ENCODE results near the gene ATP8A1. TPM values are rescaled to one million over a fixed set of nuclear protein-coding genes. Genes with fewer than 3 reads are reported as not detected.

Gene ATP8A1
- total RNA-seq, 2 donors from 2014 or later = 17.9 to 18.7 TPM

DNA sequence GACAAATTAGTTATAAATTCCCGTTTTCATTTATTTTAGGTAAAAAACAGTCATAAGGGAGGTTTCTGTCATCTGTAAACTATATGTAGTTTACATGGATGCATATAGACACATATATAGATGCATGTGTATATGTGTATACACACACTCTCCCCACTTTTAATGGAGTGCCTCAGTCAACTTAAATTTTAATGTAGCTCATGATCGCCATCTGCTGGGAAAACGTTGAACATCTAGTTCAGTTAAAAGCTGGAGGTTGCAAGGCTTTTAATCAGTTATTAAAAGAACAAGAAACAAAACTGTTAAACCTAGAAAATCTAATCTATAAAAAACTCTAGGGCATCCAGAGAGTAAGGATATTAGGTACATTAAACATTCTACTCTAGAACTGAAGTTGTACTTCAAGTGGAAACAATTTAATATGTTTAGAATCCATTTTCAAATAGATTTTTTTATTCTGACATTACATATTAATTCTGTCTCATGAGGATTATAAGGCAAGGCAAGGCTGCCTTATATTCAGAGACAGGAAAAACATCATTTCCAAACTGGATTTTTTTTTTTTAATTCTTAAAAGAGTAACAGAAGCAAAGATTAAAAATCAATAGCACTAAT, 137.0 kb downstream of the ATP8A1 start:
- no peaks in the 10 kb centered on the region for H3K9me3 Mint-ChIP-seq
- no peak overlapping the region for H3K4me3 ChIP-seq (ENCODE audit: low read length)
- 19% methylated on average over 3 of the region's 3 CpGs; no CpG with 5 or more reads in 1 of the 2 experiments for WGBS, 2 experiments (ENCODE audit: insufficient coverage in 1 of 2, insufficient read length in 1 of 2)
- H3K27ac Mint-ChIP-seq = no peak overlapping the region
- no peak overlapping the region for H3K4me3 Mint-ChIP-seq
- peaks cover 6% of the 10 kb centered on the region for H3K4me1 ChIP-seq (ENCODE audit: control insufficient read depth, insufficient read depth, low read length)
- H3K9ac ChIP-seq (ENCODE audit: extremely low read depth, low read length, poor library complexity, severe bottlenecking) = no peak overlapping the region
- H3K9me3 ChIP-seq (ENCODE audit: control insufficient read depth, low read length) = no peaks in the 10 kb centered on the region
- H3K27ac ChIP-seq (ENCODE audit: low read depth, low read length) = no peak overlapping the region
- H3K27me3 ChIP-seq (ENCODE audit: control insufficient read depth, insufficient read depth, low read length, poor library complexity, severe bottlenecking) = no peaks in the 10 kb centered on the region
- TF ChIP-seq, protein P1, sequence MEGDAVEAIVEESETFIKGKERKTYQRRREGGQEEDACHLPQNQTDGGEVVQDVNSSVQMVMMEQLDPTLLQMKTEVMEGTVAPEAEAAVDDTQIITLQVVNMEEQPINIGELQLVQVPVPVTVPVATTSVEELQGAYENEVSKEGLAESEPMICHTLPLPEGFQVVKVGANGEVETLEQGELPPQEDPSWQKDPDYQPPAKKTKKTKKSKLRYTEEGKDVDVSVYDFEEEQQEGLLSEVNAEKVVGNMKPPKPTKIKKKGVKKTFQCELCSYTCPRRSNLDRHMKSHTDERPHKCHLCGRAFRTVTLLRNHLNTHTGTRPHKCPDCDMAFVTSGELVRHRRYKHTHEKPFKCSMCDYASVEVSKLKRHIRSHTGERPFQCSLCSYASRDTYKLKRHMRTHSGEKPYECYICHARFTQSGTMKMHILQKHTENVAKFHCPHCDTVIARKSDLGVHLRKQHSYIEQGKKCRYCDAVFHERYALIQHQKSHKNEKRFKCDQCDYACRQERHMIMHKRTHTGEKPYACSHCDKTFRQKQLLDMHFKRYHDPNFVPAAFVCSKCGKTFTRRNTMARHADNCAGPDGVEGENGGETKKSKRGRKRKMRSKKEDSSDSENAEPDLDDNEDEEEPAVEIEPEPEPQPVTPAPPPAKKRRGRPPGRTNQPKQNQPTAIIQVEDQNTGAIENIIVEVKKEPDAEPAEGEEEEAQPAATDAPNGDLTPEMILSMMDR (conservative IDR thresholded peaks at IDR 0.05) = peak; percentile 84
- peaks cover 27% of the 10 kb centered on the region for H3K4me1 Mint-ChIP-seq
- no peaks in the 10 kb centered on the region for H3K36me3 ChIP-seq (ENCODE audit: control insufficient read depth, insufficient read depth, low read length)
- peaks cover 6% of the 10 kb centered on the region for H3K36me3 Mint-ChIP-seq (ENCODE audit: low read depth)
- peak; percentile 73 for DNase-seq
- no peaks in the 10 kb centered on the region for H3K27me3 Mint-ChIP-seq (ENCODE audit: insufficient read depth)

DNA sequence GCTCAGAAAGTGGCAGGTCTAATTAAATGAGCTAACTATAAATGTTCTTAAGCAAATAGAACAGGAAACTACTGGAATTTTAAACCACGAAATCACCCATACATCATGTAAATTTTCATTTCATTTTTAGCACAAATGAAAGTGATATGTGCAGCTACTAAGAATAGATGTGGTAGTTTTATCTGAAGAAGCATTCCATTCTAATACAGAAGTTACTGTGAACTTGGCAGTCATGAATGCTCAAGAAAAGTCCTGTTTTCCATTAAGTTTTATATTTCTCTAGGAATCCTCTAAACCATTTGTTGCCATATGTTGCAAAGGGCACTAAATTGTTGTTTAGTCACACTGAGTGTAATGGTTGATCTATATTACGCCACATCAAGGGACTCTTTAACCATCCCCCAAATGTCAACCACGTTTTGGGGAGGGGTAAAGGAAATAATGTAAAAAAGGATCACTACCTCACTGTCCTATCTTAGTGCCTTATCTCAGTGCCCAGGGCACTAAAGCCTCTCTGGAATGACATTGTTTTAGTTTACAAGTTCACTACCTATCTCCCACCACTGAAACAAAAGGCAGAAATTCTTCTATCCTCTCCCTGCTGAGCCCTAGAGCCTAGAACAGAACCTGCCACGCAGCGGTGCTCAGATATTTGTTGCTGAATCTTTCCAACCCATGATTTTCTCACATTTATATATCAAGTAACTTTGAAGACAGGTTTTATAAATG, 141.6 kb downstream of the ATP8A1 start:
- 33 to 100% methylated on average over 1 to 3 of the region's 5 CpGs for WGBS, 2 experiments (ENCODE audit: insufficient coverage in 1 of 2, insufficient read length in 1 of 2)
- H3K27ac ChIP-seq (ENCODE audit: low read depth, low read length) = no peak overlapping the region
- no peak overlapping the region for H3K4me3 Mint-ChIP-seq
- no peaks in the 10 kb centered on the region for H3K9me3 ChIP-seq (ENCODE audit: control insufficient read depth, low read length)
- no peaks in the 10 kb centered on the region for H3K27me3 ChIP-seq (ENCODE audit: control insufficient read depth, insufficient read depth, low read length, poor library complexity, severe bottlenecking)
- no peaks in the 10 kb centered on the region for H3K27me3 Mint-ChIP-seq (ENCODE audit: insufficient read depth)
- H3K36me3 ChIP-seq (ENCODE audit: control insufficient read depth, insufficient read depth, low read length) = no peaks in the 10 kb centered on the region
- no peak overlapping the region for H3K9ac ChIP-seq (ENCODE audit: extremely low read depth, low read length, poor library complexity, severe bottlenecking)
- TF ChIP-seq, protein P1 (conservative IDR thresholded peaks at IDR 0.05) = peak; percentile 43
- H3K36me3 Mint-ChIP-seq (ENCODE audit: low read depth) = no peaks in the 10 kb centered on the region
- peak; percentile 68 for DNase-seq
- H3K4me1 Mint-ChIP-seq = peaks cover 50% of the 10 kb centered on the region
- H3K27ac Mint-ChIP-seq = peak overlapping the region; percentile 85
- peak overlapping the region; percentile 24 for H3K4me3 ChIP-seq (ENCODE audit: low read length)
- H3K4me1 ChIP-seq (ENCODE audit: control insufficient read depth, insufficient read depth, low read length) = peaks cover 10% of the 10 kb centered on the region
- no peaks in the 10 kb centered on the region for H3K9me3 Mint-ChIP-seq

DNA sequence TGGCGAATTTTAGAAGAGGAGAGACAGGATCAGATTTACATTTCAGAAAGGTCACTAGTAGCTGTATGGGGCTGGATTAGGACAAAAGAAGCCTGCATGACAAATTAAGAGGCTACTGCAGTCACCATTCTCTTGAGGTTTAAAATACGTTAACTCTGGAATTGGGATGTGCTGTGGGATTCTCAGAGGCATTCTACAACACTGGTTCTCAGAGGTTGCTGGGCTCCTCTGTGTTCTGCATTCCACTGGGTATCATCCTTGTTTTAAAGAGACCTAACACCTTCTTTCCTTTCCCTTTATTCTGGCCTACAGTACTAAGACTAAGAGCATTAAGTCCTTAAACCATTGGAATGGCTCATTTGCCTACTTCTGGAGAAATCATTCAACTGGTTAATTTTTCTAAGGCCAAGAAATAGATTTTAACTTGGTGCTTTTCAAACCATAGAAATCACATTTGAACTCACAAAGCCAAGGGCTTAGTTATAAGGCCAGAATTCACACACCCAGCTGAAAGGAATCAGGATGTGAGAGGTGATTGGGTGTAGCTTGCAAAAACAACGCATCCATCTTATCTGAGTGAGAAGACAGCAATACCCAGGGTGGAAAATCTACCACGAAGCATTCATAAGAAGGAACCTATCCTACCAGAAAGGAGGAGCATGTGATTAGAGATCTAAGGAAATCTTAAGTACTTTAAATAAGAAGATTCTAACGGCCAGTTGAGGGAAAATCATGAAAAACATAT, 143.0 kb downstream of the ATP8A1 start:
- peaks cover 50% of the 10 kb centered on the region for H3K4me1 Mint-ChIP-seq
- H3K27ac Mint-ChIP-seq = peak overlapping the region; percentile 40
- 75 to 83% methylated on average over 5 of the region's 5 CpGs for WGBS, 2 experiments (ENCODE audit: insufficient coverage in 1 of 2, insufficient read length in 1 of 2)

More for the DNA sequence above, 143.0 kb downstream of the ATP8A1 start:
- Histone ChIP-seq H3K4me1 (ENCODE audit: control insufficient read depth, insufficient read depth, low read length) (peaks cover 10% of the 10 kb centered on the region), H3K36me3 (ENCODE audit: control insufficient read depth, insufficient read depth, low read length) (no peaks in the 10 kb centered on the region), H3K9ac (ENCODE audit: extremely low read depth, low read length, poor library complexity, severe bottlenecking) (no peak overlapping the region), H3K27ac (ENCODE audit: low read depth, low read length) (no peak overlapping the region), H3K4me3 (ENCODE audit: low read length) (no peak overlapping the region), H3K9me3 (ENCODE audit: control insufficient read depth, low read length) (no peaks in the 10 kb centered on the region), H3K27me3 (ENCODE audit: control insufficient read depth, insufficient read depth, low read length, poor library complexity, severe bottlenecking) (no peaks in the 10 kb centered on the region)
- peaks cover 3% of the 10 kb centered on the region for H3K36me3 Mint-ChIP-seq (ENCODE audit: low read depth)
- no peaks in the 10 kb centered on the region for H3K27me3 Mint-ChIP-seq (ENCODE audit: insufficient read depth)
- no peaks in the 10 kb centered on the region for H3K9me3 Mint-ChIP-seq
- TF ChIP-seq, protein P1 (conservative IDR thresholded peaks at IDR 0.05) = no peak
- H3K4me3 Mint-ChIP-seq = no peak overlapping the region
- DNase-seq = no peak

Measured in endodermal cell (in vitro differentiated cells).